MM.1S (cell line): ENCODE results near the gene CD74.

Experiments used
- DNase-seq: peaks from one replicate; pipeline ENCODE4 v3.0.0-alpha.2; 2015
- H2AFZ ChIP-seq: fragments of 300-600 bp; sonication (generic); 2 replicates; pipeline ENCODE4 v1.6.0; 2016; ENCODE audit warnings: antibody characterized with exemption, low read length
- H3F3A ChIP-seq: fragments of 300-600 bp; sonication (generic); 2 replicates; pipeline ENCODE4 v1.6.1; 2016; ENCODE audit warnings: mild to moderate bottlenecking, antibody characterized with exemption, low read length, moderate library complexity, mixed read lengths; ENCODE audit not compliant: insufficient read depth
- H3K27ac ChIP-seq: fragments of 300-600 bp; sonication (generic); 2 replicates; pipeline ENCODE4 v1.5.1; 2016; ENCODE audit warnings: mild to moderate bottlenecking, low read length
- H3K27me3 ChIP-seq: fragments of 300-600 bp; sonication (generic); replicated peaks from 2 replicates; pipeline ENCODE4 v1.6.0; 2016; ENCODE audit warnings: low read length; ENCODE audit not compliant: insufficient read depth
- H3K36me3 ChIP-seq: fragments of 300-600 bp; sonication (generic); replicated peaks from 2 replicates; pipeline ENCODE4 v1.6.1; 2016; ENCODE audit warnings: mild to moderate bottlenecking, low read length, mixed read lengths; ENCODE audit not compliant: insufficient read depth
- H3K4me1 ChIP-seq: fragments of 300-600 bp; sonication (generic); 2 replicates; pipeline ENCODE4 v1.6.1; 2016; ENCODE audit warnings: low read length, mixed read lengths
- H3K4me2 ChIP-seq: fragments of 300-600 bp; sonication (generic); 2 replicates; pipeline ENCODE4 v1.6.0; 2016; ENCODE audit warnings: low read depth, low read length
- H3K4me3 ChIP-seq: fragments of 300-600 bp; sonication (generic); 2 replicates; pipeline ENCODE4 v1.5.1; 2016; ENCODE audit warnings: low read length, mixed read lengths
- H3K79me2 ChIP-seq: fragments of 300-600 bp; sonication (generic); 2 replicates; pipeline ENCODE4 v1.6.1; 2016; ENCODE audit warnings: mixed run types, low read length, mixed read lengths
- H3K9ac ChIP-seq: fragments of 300-600 bp; sonication (generic); 2 replicates; pipeline ENCODE4 v1.6.1; 2016; ENCODE audit warnings: low read length, mixed read lengths
- H3K9me2 ChIP-seq: fragments of 300-600 bp; sonication (generic); replicated peaks from 2 replicates; pipeline ENCODE4 v1.6.1; 2016; ENCODE audit warnings: mild to moderate bottlenecking, low read length, mixed read lengths; ENCODE audit not compliant: insufficient read depth
- H3K9me3 ChIP-seq: fragments of 300-600 bp; sonication (generic); replicated peaks from 2 replicates; pipeline ENCODE4 v1.6.1; 2016; ENCODE audit warnings: mild to moderate bottlenecking, low read length, mixed read lengths; ENCODE audit not compliant: insufficient read depth
- H4K20me1 ChIP-seq: fragments of 300-600 bp; sonication (generic); 2 replicates; pipeline ENCODE4 v1.6.1; 2016; ENCODE audit warnings: mild to moderate bottlenecking, low read length, moderate library complexity, mixed read lengths; ENCODE audit not compliant: insufficient read depth
- CTCF ChIP-seq: fragments of 300-600 bp; sonication (generic); IDR thresholded peaks from 2 replicates; pipeline ENCODE4 v1.5.1; 2016; ENCODE audit warnings: antibody characterized with exemption, low read length, mixed read lengths
- EZH2 ChIP-seq: fragments of 300-600 bp; sonication (generic); optimal IDR thresholded peaks from 2 replicates; pipeline ENCODE3; 2017; ENCODE audit warnings: low read depth, mild to moderate bottlenecking, antibody characterized with exemption, low read length, mixed read lengths
- EZH2phosphoT487 ChIP-seq: fragments of 300-600 bp; sonication (generic); IDR thresholded peaks from 2 replicates; pipeline ENCODE4 v1.6.1; 2018; ENCODE audit warnings: antibody characterized with exemption, low read length

CD74 gene

GRCh38 chr5:150389531-150390266, 23.0 kb downstream of the CD74 start:
- no peaks in the 10 kb centered on the region for H3F3A ChIP-seq
- H3K27ac ChIP-seq = no peak overlapping the region
- H3K4me2 ChIP-seq = no peak overlapping the region
- no peaks in the 10 kb centered on the region for H3K79me2 ChIP-seq
- H3K4me1 ChIP-seq = no peaks in the 10 kb centered on the region
- H3K9me2 ChIP-seq = no peaks in the 10 kb centered on the region
- H2AFZ ChIP-seq = no peak overlapping the region
- DNase-seq = no peak
- no peak overlapping the region for H3K9ac ChIP-seq
- H3K27me3 ChIP-seq = no peaks in the 10 kb centered on the region
- no peaks in the 10 kb centered on the region for H4K20me1 ChIP-seq
- TF ChIP-seq EZH2 (no peak), EZH2phosphoT487 (no peak), CTCF (no peak)
- H3K9me3 ChIP-seq = no peaks in the 10 kb centered on the region
- H3K4me3 ChIP-seq = no peak overlapping the region
- H3K36me3 ChIP-seq = peaks cover 4% of the 10 kb centered on the region

- Histone ChIP-seq H3F3A (no peaks in the 10 kb centered on the region), H3K36me3 (peaks cover 4% of the 10 kb centered on the region), H3K9me3 (no peaks in the 10 kb centered on the region), H3K27me3 (no peaks in the 10 kb centered on the region), H4K20me1 (no peaks in the 10 kb centered on the region), H3K4me1 (no peaks in the 10 kb centered on the region), H3K27ac (no peak overlapping the region), H3K4me3 (no peak overlapping the region), H2AFZ (no peak overlapping the region), H3K79me2 (no peaks in the 10 kb centered on the region), H3K4me2 (no peak overlapping the region), H3K9me2 (no peaks in the 10 kb centered on the region), H3K9ac (no peak overlapping the region)
- no peak for TF ChIP-seq CTCF
- TF ChIP-seq EZH2phosphoT487 = no peak
- no peak for TF ChIP-seq EZH2
- no peak for DNase-seq
Observed at GRCh38 chr5:150386024-150386855, 26.5 kb downstream of the CD74 start.

- H4K20me1 ChIP-seq = no peaks in the 10 kb centered on the region
- no peak overlapping the region for H3K27ac ChIP-seq
- H3K9ac ChIP-seq = no peak overlapping the region
- H3K27me3 ChIP-seq = no peaks in the 10 kb centered on the region
- no peaks in the 10 kb centered on the region for H3K9me2 ChIP-seq
- no peak for TF ChIP-seq CTCF
- TF ChIP-seq EZH2 = no peak
- no peak for TF ChIP-seq EZH2phosphoT487
- H2AFZ ChIP-seq = no peak overlapping the region
- H3F3A ChIP-seq = no peaks in the 10 kb centered on the region
- H3K36me3 ChIP-seq = peaks cover 4% of the 10 kb centered on the region
- H3K4me2 ChIP-seq = no peak overlapping the region
- H3K9me3 ChIP-seq = no peaks in the 10 kb centered on the region
- H3K4me1 ChIP-seq = no peaks in the 10 kb centered on the region
- DNase-seq = no peak
- no peaks in the 10 kb centered on the region for H3K79me2 ChIP-seq
- no peak overlapping the region for H3K4me3 ChIP-seq
Observed at GRCh38 chr5:150384701-150385100, 28.0 kb downstream of the CD74 start.
